Ureter (tissue), 1 donor: ENCODE measurements around the gene C19orf33. TPM values are rescaled to one million over a fixed set of nuclear protein-coding genes. Genes with fewer than 3 reads are reported as not detected.

Experiments used
- DNase-seq: peaks from one replicate; pipeline ENCODE4 v3.0.0-alpha.2; 2020; ENCODE audit warnings: low spot score
- total RNA-seq: library from RNA; stranded (reverse); gene quantifications from one replicate; pipeline ENCODE4 v1.2.4, GENCODE V29; 2023
- donor health status: DM: yes; HTN: yes; CAD: no.

Gene C19orf33
- total RNA-seq, 1 donor from 2014 or later = 129 TPM

- DNase-seq = no peak
These were observed 23.8 kb upstream of the C19orf33 start for GRCh38 chr19:38280030-38280921.

GRCh38 chr19:38281811-38282566 is 22.1 kb upstream of the C19orf33 start:
- DNase-seq = no peak

- DNase-seq = no peak
These were observed 20.8 kb upstream of the C19orf33 start for GRCh38 chr19:38283271-38283670.

GRCh38 chr19:38284422-38284821 is 19.6 kb upstream of the C19orf33 start:
- DNase-seq = no peak

- DNase-seq = no peak
These were observed 18.5 kb upstream of the C19orf33 start for GRCh38 chr19:38285567-38285966.

GRCh38 chr19:38287604-38288003 is 16.4 kb upstream of the C19orf33 start:
- no peak for DNase-seq

- no peak for DNase-seq
These were observed 15.8 kb upstream of the C19orf33 start for GRCh38 chr19:38288123-38288855.

GRCh38 chr19:38289955-38290354 is 14.1 kb upstream of the C19orf33 start:
- no peak for DNase-seq

- DNase-seq = peak; percentile 84
These were observed 13.4 kb upstream of the C19orf33 start for GRCh38 chr19:38290631-38291147.

GRCh38 chr19:38291855-38292254 is 12.2 kb upstream of the C19orf33 start:
- no peak for DNase-seq

GRCh38 chr19:38293281-38293680 is 10.8 kb upstream of the C19orf33 start:
- DNase-seq = no peak

- no peak for DNase-seq
These were observed 10.0 kb upstream of the C19orf33 start for GRCh38 chr19:38294090-38294489.

GRCh38 chr19:38298821-38299680 is 5.0 kb upstream of the C19orf33 start:
- DNase-seq = no peak

- no peak for DNase-seq
These were observed 358 bp downstream of the C19orf33 start for GRCh38 chr19:38304352-38304865.

- peak; percentile 89 for DNase-seq
These were observed 897 bp downstream of the C19orf33 start for GRCh38 chr19:38304866-38305429.

GRCh38 chr19:38306236-38306635 is 2.2 kb downstream of the C19orf33 start:
- no peak for DNase-seq

GRCh38 chr19:38307076-38307475 is 3.0 kb downstream of the C19orf33 start:
- DNase-seq = no peak

GRCh38 chr19:38307597-38307996 is 3.5 kb downstream of the C19orf33 start:
- DNase-seq = no peak

GRCh38 chr19:38308006-38308766 is 4.1 kb downstream of the C19orf33 start:
- DNase-seq = no peak
